Activated CD4-positive, alpha-beta T cell treated with anti-CD3 and anti-CD28 coated beads for 24 hours (primary cell): ENCODE results near the gene TRPV3.
"Not testable (repeated sequence)": the region's sequence is repeated elsewhere in the genome, so short reads cannot be mapped to it uniquely, and the experiment has no call there.

ENCODE experiments used
- DNase-seq, 2 donors: peaks; one replicate each; pipeline ENCODE4 v3.0.0-alpha.2; 2020; ENCODE audit warnings: low read depth in 2 of 2

The TRPV3 gene

GRCh38 chr17:3524024-3524423 is 33.6 kb downstream of the TRPV3 start:
- no peak for DNase-seq

GRCh38 chr17:3519472-3519871 is 38.1 kb downstream of the TRPV3 start:
- not testable (repeated sequence) for DNase-seq

- no peak for DNase-seq
Measured at GRCh38 chr17:3514873-3515272, 42.7 kb downstream of the TRPV3 start.

GRCh38 chr17:3514167-3514566 is 43.4 kb downstream of the TRPV3 start:
- not testable (repeated sequence) for DNase-seq

- no peak for DNase-seq
Measured at GRCh38 chr17:3513305-3514035, 44.1 kb downstream of the TRPV3 start.

GRCh38 chr17:3512505-3513171 is 45.0 kb downstream of the TRPV3 start:
- DNase-seq: no peak

GRCh38 chr17:3511852-3512504 is 45.6 kb downstream of the TRPV3 start:
- no peak for DNase-seq

- no peak for DNase-seq
Measured at GRCh38 chr17:3510090-3510489, 47.5 kb downstream of the TRPV3 start.

GRCh38 chr17:3507869-3508268 is 49.7 kb downstream of the TRPV3 start:
- DNase-seq: no peak

- no peak for DNase-seq
Measured at GRCh38 chr17:3507071-3507470, 50.5 kb downstream of the TRPV3 start.

- no peak for DNase-seq
Measured at GRCh38 chr17:3506054-3506453, 51.6 kb downstream of the TRPV3 start.

- no peak for DNase-seq
Measured at GRCh38 chr17:3505008-3505407, 52.6 kb downstream of the TRPV3 start.

- DNase-seq: no peak
Measured at GRCh38 chr17:3503285-3503684, 54.3 kb downstream of the TRPV3 start.

GRCh38 chr17:3502466-3502865 is 55.1 kb downstream of the TRPV3 start:
- DNase-seq: no peak

GRCh38 chr17:3501344-3501743 is 56.3 kb downstream of the TRPV3 start:
- DNase-seq: no peak

- DNase-seq: no peak
Measured at GRCh38 chr17:3497101-3497500, 60.5 kb downstream of the TRPV3 start.

- DNase-seq: no peak
Measured at GRCh38 chr17:3485481-3486068, 72.0 kb downstream of the TRPV3 start.

GRCh38 chr17:3482852-3483251 is 74.8 kb downstream of the TRPV3 start:
- DNase-seq: no peak

GRCh38 chr17:3479988-3480387 is 77.6 kb downstream of the TRPV3 start:
- DNase-seq: no peak

- DNase-seq: no peak
Measured at GRCh38 chr17:3475812-3476610, 81.6 kb downstream of the TRPV3 start, which contains the start of gene ASPA. TSS of gene ASPA (plus strand) at chr17:3475997. CDS start at chr17:3476160, 163 bp downstream.

- no peak for DNase-seq
Measured at GRCh38 chr17:3475251-3475685, 82.3 kb downstream of the TRPV3 start.

- DNase-seq: no peak
Measured at GRCh38 chr17:3474212-3474611, 83.4 kb downstream of the TRPV3 start.
